ENCODE measurements around the gene RBM15. TPM values are rescaled to one million over a fixed set of nuclear protein-coding genes. Genes with fewer than 3 reads are reported as not detected.

Gene RBM15
- polyA plus RNA-seq, 1 of the 3 experiments (the other 2 are of a cell fraction): 3.8 TPM

DNA sequence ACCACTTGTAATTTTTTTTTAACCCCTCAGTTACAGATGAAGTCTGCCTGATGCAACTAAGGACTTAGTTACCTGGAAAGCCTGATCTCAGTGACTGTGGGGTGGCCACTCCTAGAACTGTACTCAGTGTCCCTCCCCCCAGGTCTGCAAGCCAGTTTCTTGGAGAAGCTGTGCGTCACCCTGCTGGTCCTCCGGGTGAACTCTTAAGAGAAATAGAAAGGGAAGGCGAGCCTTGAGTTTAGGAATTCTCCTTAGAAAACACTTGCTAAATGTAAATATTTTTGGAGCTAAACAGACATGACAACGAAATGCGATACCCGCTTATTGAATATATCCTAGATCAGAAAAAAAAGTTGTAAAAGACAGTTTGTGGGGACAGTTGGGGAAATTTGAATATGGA is 50.9 kb downstream of the RBM15 start:
- no peak for DNase-seq
- 0 out of 2 replicates have a peak overlapping the region, but pooled peaks have one; percentile 21 for H3K4me2 ChIP-seq
- H3K79me2 ChIP-seq (ENCODE audit: insufficient read depth): no peaks in the 10 kb centered on the region
- H4K20me1 ChIP-seq (ENCODE audit: insufficient read depth): no peaks in the 10 kb centered on the region
- peaks cover 0 to 7% of the 10 kb centered on the region in 2 experiments for H3K36me3 ChIP-seq (replicated peaks in 1 of 2; ENCODE audit: control insufficient read depth in 1 of 2, insufficient read depth in 2 of 2, low read length in 1 of 2)
- H3K9me2 ChIP-seq: no peaks in the 10 kb centered on the region
- no peak overlapping the region for H2AFZ ChIP-seq (ENCODE audit: low read depth)
- H3K4me3 ChIP-seq (ENCODE audit: low read depth in 2 of 2, low read length in 1 of 2): peak overlapping the region in 1 of 2 experiments; percentile 8; a peak in 1 of 4 replicates
- no peak overlapping the region for H3K9ac ChIP-seq
- H3F3A ChIP-seq (replicated peaks; ENCODE audit: insufficient read depth): peaks cover 22% of the 10 kb centered on the region
- ChIA-PET CTCF (interaction anchor here (1.1 kb wide), 1 partner anchor 193 kb away, joined by 3 read pairs; no protein-coding TSS in a partner anchor), POLR2A (no interaction called here)
- peak overlapping the region; percentile 23 to 53; a peak in 1 of 4 replicates for H3K27ac ChIP-seq (ENCODE audit: low read depth in 2 of 2, low read length in 1 of 2)
- H3K9me3 ChIP-seq: no peaks in the 10 kb centered on the region
- WGBS (ENCODE audit: low lambda C conversion rate): 74% methylated on average over 6 of the region's 6 CpGs
- no peaks in the 10 kb centered on the region for H3K27me3 ChIP-seq (ENCODE audit: insufficient read depth)
- TF ChIP-seq, protein P1, sequence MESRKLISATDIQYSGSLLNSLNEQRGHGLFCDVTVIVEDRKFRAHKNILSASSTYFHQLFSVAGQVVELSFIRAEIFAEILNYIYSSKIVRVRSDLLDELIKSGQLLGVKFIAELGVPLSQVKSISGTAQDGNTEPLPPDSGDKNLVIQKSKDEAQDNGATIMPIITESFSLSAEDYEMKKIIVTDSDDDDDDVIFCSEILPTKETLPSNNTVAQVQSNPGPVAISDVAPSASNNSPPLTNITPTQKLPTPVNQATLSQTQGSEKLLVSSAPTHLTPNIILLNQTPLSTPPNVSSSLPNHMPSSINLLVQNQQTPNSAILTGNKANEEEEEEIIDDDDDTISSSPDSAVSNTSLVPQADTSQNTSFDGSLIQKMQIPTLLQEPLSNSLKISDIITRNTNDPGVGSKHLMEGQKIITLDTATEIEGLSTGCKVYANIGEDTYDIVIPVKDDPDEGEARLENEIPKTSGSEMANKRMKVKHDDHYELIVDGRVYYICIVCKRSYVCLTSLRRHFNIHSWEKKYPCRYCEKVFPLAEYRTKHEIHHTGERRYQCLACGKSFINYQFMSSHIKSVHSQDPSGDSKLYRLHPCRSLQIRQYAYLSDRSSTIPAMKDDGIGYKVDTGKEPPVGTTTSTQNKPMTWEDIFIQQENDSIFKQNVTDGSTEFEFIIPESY (IDR thresholded peaks at IDR 0.05; ENCODE audit: borderline replicate concordance, low read depth): no peak
- peaks cover 5 to 6% of the 10 kb centered on the region in 2 experiments; a peak in 1 of 4 replicates for H3K4me1 ChIP-seq (ENCODE audit: control insufficient read depth in 1 of 2, insufficient read depth in 2 of 2, low read depth in 1 of 2, low read length in 1 of 2)

DNA sequence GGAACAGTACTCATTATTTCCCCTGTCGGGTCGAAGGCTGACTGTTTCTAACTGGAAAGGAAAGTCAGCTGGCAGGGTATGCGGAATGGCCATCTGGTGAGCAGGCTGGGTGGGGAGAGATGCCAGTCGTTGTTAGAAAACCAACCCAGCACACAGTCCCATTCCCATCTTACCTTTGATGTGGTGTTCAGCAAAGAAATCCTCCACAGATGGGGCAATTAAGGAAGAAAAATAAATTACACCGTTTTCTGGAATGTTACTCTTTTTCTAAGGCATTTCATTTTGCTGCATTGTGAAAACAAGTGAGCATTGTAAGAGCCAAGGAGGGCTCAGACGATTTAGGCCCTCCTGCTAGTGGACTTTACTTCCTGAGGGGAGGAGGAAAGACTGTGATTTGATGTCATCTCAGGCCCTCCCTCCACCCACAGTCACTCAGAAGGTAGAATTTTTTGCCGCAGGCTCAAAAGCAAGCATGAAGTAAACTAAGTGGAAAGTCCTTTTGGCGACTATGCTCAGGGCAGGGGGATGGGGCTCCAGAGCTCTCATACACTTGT is 51.6 kb downstream of the RBM15 start, which contains the start of gene SLC16A4:
TSS of gene SLC16A4 (minus strand) at position 335 of the 554 bp plus-strand sequence. CDS start 1,703 bp downstream, outside the sequence.
- Histone ChIP-seq H3K36me3 (replicated peaks in 1 of 2; ENCODE audit: control insufficient read depth in 1 of 2, insufficient read depth in 2 of 2, low read length in 1 of 2) (peaks cover 0 to 4% of the 10 kb centered on the region in 2 experiments), H3K9ac (no peak within 1 kb of the TSS), H3K4me1 (ENCODE audit: control insufficient read depth in 1 of 2, insufficient read depth in 2 of 2, low read depth in 1 of 2, low read length in 1 of 2) (peaks cover 5 to 6% of the 10 kb centered on the region in 2 experiments; a peak in 1 of 4 replicates), H2AFZ (ENCODE audit: low read depth) (no peak within 1 kb of the TSS), H3K9me2 (no peaks in the 10 kb centered on the region), H3K4me2 (0 out of 2 replicates have a peak within 1 kb of the TSS, but pooled peaks have one; percentile 21), H3K4me3 (ENCODE audit: low read depth in 2 of 2, low read length in 1 of 2) (peak within 1 kb of the TSS in 1 of 2 experiments; percentile 8; a peak in 2 of 4 replicates), H3K9me3 (no peaks in the 10 kb centered on the region), H4K20me1 (ENCODE audit: insufficient read depth) (no peaks in the 10 kb centered on the region), H3K79me2 (ENCODE audit: insufficient read depth) (no peaks in the 10 kb centered on the region), H3K27me3 (ENCODE audit: insufficient read depth) (no peaks in the 10 kb centered on the region), H3F3A (replicated peaks; ENCODE audit: insufficient read depth) (peaks cover 22% of the 10 kb centered on the region), H3K27ac (ENCODE audit: low read depth in 2 of 2, low read length in 1 of 2) (peak within 1 kb of the TSS; percentile 23 to 53; a peak in 3 of 4 replicates)
- ChIA-PET POLR2A (no interaction called here), CTCF (interaction anchor here (1.0 to 1.1 kb wide), 2 partner anchors 105 to 194 kb away, joined by 3 read pairs; no protein-coding TSS in a partner anchor)
- peak; percentile 53; the same call in 1 of the 2 replicates for TF ChIP-seq TCF12 (IDR thresholded peaks at IDR 0.05)
- no peak for TF ChIP-seq NFIC (IDR thresholded peaks at IDR 0.05; ENCODE audit: borderline replicate concordance)
- DNase-seq: peak; percentile 39
- WGBS (ENCODE audit: low lambda C conversion rate): 44% methylated on average over 8 of the region's 8 CpGs

DNA sequence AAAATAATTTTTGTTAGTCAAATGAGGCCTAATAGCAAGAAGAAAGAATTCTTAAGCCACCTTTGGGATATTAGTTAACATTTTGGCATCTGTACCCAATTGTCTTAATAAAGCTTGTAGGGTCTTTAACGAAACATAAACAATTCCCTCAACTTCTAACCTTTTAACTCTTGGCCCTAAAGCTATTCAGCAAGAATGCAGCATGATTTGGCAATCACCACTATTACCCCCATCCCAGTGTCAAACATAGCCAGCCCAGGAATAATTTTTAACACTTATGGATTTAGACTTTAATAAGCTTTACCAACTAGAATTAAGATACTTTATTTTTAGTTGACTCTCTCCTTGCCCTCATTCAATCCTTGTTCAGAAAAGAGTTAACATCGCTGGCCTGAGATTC is 54.1 kb downstream of the RBM15 start:
- Histone ChIP-seq H3K9ac (no peak overlapping the region), H3K27me3 (ENCODE audit: insufficient read depth) (no peaks in the 10 kb centered on the region), H3K36me3 (replicated peaks in 1 of 2; ENCODE audit: control insufficient read depth in 1 of 2, insufficient read depth in 2 of 2, low read length in 1 of 2) (peaks cover 0 to 9% of the 10 kb centered on the region in 2 experiments), H3K27ac (ENCODE audit: low read depth in 2 of 2, low read length in 1 of 2) (peak overlapping the region in 1 of 2 experiments; percentile 45; a peak in 2 of 4 replicates), H3K9me2 (no peaks in the 10 kb centered on the region), H2AFZ (ENCODE audit: low read depth) (no peak overlapping the region), H3K9me3 (no peaks in the 10 kb centered on the region), H3F3A (replicated peaks; ENCODE audit: insufficient read depth) (peaks cover 22% of the 10 kb centered on the region), H3K79me2 (ENCODE audit: insufficient read depth) (no peaks in the 10 kb centered on the region), H3K4me2 (no peak overlapping the region; the same call in 1 of the 2 replicates), H4K20me1 (ENCODE audit: insufficient read depth) (no peaks in the 10 kb centered on the region), H3K4me1 (ENCODE audit: control insufficient read depth in 1 of 2, insufficient read depth in 2 of 2, low read depth in 1 of 2, low read length in 1 of 2) (peaks cover 5 to 6% of the 10 kb centered on the region in 2 experiments; a peak in 1 of 4 replicates), H3K4me3 (ENCODE audit: low read depth in 2 of 2, low read length in 1 of 2) (no peak overlapping the region)
- WGBS (ENCODE audit: low lambda C conversion rate): 73% methylated on average over 2 of the region's 2 CpGs
- ChIA-PET POLR2A (no interaction called here), CTCF (interaction anchor here (0.9 to 1.2 kb wide), 5 partner anchors 11 to 186 kb away, joined by 3 to 5 read pairs (median 3); no protein-coding TSS in a partner anchor)
- no peak for DNase-seq
- no peak for TF ChIP-seq EZH2phosphoT487 (IDR thresholded peaks at IDR 0.05; ENCODE audit: borderline replicate concordance, low read depth)
- TF ChIP-seq RFX5 (IDR thresholded peaks at IDR 0.05; ENCODE audit: low read length): no peak
- no peak for TF ChIP-seq JUND (IDR thresholded peaks at IDR 0.05)
- no peak for TF ChIP-seq NRF1 (IDR thresholded peaks at IDR 0.05; ENCODE audit: low read depth, low read length)
- TF ChIP-seq SIN3A (IDR thresholded peaks at IDR 0.05; ENCODE audit: borderline replicate concordance, low read depth, low read length): no peak
- no peak for TF ChIP-seq MXI1 (IDR thresholded peaks at IDR 0.05; ENCODE audit: low read depth, low read length)
- TF ChIP-seq, protein P2, sequence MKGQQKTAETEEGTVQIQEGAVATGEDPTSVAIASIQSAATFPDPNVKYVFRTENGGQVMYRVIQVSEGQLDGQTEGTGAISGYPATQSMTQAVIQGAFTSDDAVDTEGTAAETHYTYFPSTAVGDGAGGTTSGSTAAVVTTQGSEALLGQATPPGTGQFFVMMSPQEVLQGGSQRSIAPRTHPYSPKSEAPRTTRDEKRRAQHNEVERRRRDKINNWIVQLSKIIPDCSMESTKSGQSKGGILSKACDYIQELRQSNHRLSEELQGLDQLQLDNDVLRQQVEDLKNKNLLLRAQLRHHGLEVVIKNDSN (IDR thresholded peaks at IDR 0.05; ENCODE audit: borderline replicate concordance, low read depth): no peak
- TF ChIP-seq, protein P3, sequence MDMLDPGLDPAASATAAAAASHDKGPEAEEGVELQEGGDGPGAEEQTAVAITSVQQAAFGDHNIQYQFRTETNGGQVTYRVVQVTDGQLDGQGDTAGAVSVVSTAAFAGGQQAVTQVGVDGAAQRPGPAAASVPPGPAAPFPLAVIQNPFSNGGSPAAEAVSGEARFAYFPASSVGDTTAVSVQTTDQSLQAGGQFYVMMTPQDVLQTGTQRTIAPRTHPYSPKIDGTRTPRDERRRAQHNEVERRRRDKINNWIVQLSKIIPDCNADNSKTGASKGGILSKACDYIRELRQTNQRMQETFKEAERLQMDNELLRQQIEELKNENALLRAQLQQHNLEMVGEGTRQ (IDR thresholded peaks at IDR 0.05; ENCODE audit: borderline replicate concordance, low read depth, low read length): no peak
- TF ChIP-seq, protein P4, sequence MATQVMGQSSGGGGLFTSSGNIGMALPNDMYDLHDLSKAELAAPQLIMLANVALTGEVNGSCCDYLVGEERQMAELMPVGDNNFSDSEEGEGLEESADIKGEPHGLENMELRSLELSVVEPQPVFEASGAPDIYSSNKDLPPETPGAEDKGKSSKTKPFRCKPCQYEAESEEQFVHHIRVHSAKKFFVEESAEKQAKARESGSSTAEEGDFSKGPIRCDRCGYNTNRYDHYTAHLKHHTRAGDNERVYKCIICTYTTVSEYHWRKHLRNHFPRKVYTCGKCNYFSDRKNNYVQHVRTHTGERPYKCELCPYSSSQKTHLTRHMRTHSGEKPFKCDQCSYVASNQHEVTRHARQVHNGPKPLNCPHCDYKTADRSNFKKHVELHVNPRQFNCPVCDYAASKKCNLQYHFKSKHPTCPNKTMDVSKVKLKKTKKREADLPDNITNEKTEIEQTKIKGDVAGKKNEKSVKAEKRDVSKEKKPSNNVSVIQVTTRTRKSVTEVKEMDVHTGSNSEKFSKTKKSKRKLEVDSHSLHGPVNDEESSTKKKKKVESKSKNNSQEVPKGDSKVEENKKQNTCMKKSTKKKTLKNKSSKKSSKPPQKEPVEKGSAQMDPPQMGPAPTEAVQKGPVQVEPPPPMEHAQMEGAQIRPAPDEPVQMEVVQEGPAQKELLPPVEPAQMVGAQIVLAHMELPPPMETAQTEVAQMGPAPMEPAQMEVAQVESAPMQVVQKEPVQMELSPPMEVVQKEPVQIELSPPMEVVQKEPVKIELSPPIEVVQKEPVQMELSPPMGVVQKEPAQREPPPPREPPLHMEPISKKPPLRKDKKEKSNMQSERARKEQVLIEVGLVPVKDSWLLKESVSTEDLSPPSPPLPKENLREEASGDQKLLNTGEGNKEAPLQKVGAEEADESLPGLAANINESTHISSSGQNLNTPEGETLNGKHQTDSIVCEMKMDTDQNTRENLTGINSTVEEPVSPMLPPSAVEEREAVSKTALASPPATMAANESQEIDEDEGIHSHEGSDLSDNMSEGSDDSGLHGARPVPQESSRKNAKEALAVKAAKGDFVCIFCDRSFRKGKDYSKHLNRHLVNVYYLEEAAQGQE (IDR thresholded peaks at IDR 0.05; ENCODE audit: low read depth, low read length): no peak

Data from SK-N-SH (cell line).